Peyer's patch (tissue), 4 donors: Measurements from ENCODE around the gene AGPS.

ENCODE experiments used
- POLR2A ChIP-seq, 2 donors: fragments of 450-650 bp; IDR thresholded peaks; one replicate each; pipeline ENCODE4 v1.5.1; 2017; ENCODE audit warnings: antibody characterized with exemption in 2 of 2, mild to moderate bottlenecking in 2 of 2, moderate library complexity in 2 of 2
- TF ChIP-seq, protein P1 (sequence below), 6 experiments: fragments of 450-650 bp in 4 of 6; fragments of 200-600 bp in 2 of 6; sonication (generic) in 1 of 6; IDR thresholded peaks; one replicate each; pipeline ENCODE4 v1.5.1; 2017 to 2019; ENCODE audit warnings: antibody characterized with exemption in 6 of 6, mild to moderate bottlenecking in 3 of 6, moderate library complexity in 1 of 6

DNA sequence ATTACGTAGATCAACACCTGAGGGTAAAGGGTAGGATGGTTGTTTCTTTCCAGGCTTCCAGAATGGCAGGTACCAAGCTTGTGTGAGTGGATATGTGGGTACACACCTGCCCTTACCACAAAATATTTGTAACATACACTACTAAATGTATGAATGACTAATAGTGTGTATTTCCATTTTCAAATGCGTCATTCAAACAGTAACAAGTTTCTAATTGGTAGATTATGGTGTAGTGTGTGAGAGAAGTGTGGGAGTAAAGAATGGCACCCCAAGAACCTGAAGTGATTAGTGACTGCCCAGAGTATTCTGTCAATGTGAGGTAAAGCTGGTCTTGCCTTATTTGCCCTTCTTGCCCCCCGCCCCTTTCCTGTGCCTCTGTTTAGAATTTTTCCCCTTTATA, 21.1 kb downstream of the AGPS start:
- TF ChIP-seq, protein P1, sequence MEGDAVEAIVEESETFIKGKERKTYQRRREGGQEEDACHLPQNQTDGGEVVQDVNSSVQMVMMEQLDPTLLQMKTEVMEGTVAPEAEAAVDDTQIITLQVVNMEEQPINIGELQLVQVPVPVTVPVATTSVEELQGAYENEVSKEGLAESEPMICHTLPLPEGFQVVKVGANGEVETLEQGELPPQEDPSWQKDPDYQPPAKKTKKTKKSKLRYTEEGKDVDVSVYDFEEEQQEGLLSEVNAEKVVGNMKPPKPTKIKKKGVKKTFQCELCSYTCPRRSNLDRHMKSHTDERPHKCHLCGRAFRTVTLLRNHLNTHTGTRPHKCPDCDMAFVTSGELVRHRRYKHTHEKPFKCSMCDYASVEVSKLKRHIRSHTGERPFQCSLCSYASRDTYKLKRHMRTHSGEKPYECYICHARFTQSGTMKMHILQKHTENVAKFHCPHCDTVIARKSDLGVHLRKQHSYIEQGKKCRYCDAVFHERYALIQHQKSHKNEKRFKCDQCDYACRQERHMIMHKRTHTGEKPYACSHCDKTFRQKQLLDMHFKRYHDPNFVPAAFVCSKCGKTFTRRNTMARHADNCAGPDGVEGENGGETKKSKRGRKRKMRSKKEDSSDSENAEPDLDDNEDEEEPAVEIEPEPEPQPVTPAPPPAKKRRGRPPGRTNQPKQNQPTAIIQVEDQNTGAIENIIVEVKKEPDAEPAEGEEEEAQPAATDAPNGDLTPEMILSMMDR (IDR thresholded peaks at IDR 0.05), result no peak
- TF ChIP-seq POLR2A (IDR thresholded peaks at IDR 0.05), result no peak
